HepG2 (cell line): Measurements from ENCODE around the gene LRP5. TPM values are rescaled to one million over a fixed set of nuclear protein-coding genes. Genes with fewer than 3 reads are reported as not detected.

Experiments
- CENPT ChIP-seq: sonication (generic); formaldehyde crosslinking; IDR thresholded peaks from 2 replicates; pipeline ENCODE4 v1.8.0; 2022; ENCODE audit warnings: low read depth, mild to moderate bottlenecking, moderate library complexity, missing genetic modification reagents
- GPBP1L1 ChIP-seq: sonication (generic); formaldehyde crosslinking; IDR thresholded peaks from 2 replicates; pipeline ENCODE4 v1.5.0; 2020; ENCODE audit warnings: mild to moderate bottlenecking, missing genetic modification reagents
- GPN1 ChIP-seq: sonication (generic); formaldehyde crosslinking; IDR thresholded peaks from 2 replicates; pipeline ENCODE4 v1.5.1; 2020; ENCODE audit warnings: missing genetic modification reagents, borderline replicate concordance
- HOXA9 ChIP-seq: sonication (generic); formaldehyde crosslinking; IDR thresholded peaks from 2 replicates; pipeline ENCODE4 v1.8.1; 2022; ENCODE audit warnings: missing genetic modification reagents, mild to moderate bottlenecking, moderate library complexity, borderline replicate concordance
- IKZF4 ChIP-seq: sonication (generic); formaldehyde crosslinking; IDR thresholded peaks from 2 replicates; pipeline ENCODE4 v1.5.1; 2020; ENCODE audit warnings: borderline replicate concordance, mild to moderate bottlenecking, low read depth, missing genetic modification reagents; ENCODE audit errors: not compliant biosample characterization
- JDP2 ChIP-seq: sonication (generic); formaldehyde crosslinking; IDR thresholded peaks from 2 replicates; pipeline ENCODE4 v1.8.1; 2022; ENCODE audit warnings: missing genetic modification reagents, borderline replicate concordance
- KDM1A ChIP-seq: IDR thresholded peaks from 2 replicates; pipeline ENCODE4 v1.6.1; 2016; ENCODE audit warnings: missing compliant biosample characterization
- KLF12 ChIP-seq: sonication (generic); formaldehyde crosslinking; IDR thresholded peaks from 2 replicates; pipeline ENCODE4 v1.4.0; 2020; ENCODE audit warnings: missing genetic modification reagents, borderline replicate concordance
- NFYC ChIP-seq: IDR thresholded peaks from 2 replicates; pipeline ENCODE4 v1.6.1; 2016; ENCODE audit warnings: missing genetic modification reagents, missing compliant biosample characterization
- PHF21A ChIP-seq: sonication (generic); formaldehyde crosslinking; IDR thresholded peaks from 2 replicates; pipeline ENCODE4 v1.5.0; 2020; ENCODE audit warnings: mild to moderate bottlenecking, missing genetic modification reagents
- PLRG1 ChIP-seq: fragments of 450-650 bp; conservative IDR thresholded peaks from 2 replicates; pipeline ENCODE4 v1.6.1; 2016
- RELA ChIP-seq: sonication (generic); formaldehyde crosslinking; IDR thresholded peaks from 2 replicates; pipeline ENCODE4 v1.4.0; 2020; ENCODE audit warnings: missing genetic modification reagents
- REPIN1 ChIP-seq: sonication (generic); formaldehyde crosslinking; IDR thresholded peaks from 2 replicates; pipeline ENCODE4 v1.8.0; 2022; ENCODE audit warnings: missing genetic modification reagents, low read depth, mild to moderate bottlenecking, borderline replicate concordance
- SYNCRIP ChIP-seq: fragments of 200-400 bp; formaldehyde crosslinking; IDR thresholded peaks from 2 replicates; pipeline ENCODE4 v1.6.1; 2018; ENCODE audit warnings: mild to moderate bottlenecking, low read depth, low read length; ENCODE audit not compliant: insufficient read depth
- TBL1XR1 ChIP-seq: fragments of 150-350 bp; IDR thresholded peaks from 2 replicates; pipeline ENCODE4 v1.6.1; 2014; ENCODE audit warnings: borderline replicate concordance, low read length; ENCODE audit not compliant: partially characterized antibody
- TBP ChIP-seq: sonication (generic); formaldehyde crosslinking; IDR thresholded peaks from 2 replicates; pipeline ENCODE4 v1.5.0; 2020; ENCODE audit warnings: missing genetic modification reagents
- ZBTB49 ChIP-seq: sonication (generic); formaldehyde crosslinking; IDR thresholded peaks from 2 replicates; pipeline ENCODE4 v1.4.0; 2020; ENCODE audit warnings: missing genetic modification reagents, borderline replicate concordance
- ZBTB7B ChIP-seq: sonication (generic); formaldehyde crosslinking; IDR thresholded peaks from 2 replicates; pipeline ENCODE4 v1.4.0; 2020; ENCODE audit warnings: missing genetic modification reagents
- ZFP1 ChIP-seq: IDR thresholded peaks from 2 replicates; pipeline ENCODE4 v1.6.1; 2016
- ZNF260 ChIP-seq: sonication (generic); formaldehyde crosslinking; IDR thresholded peaks from 2 replicates; pipeline ENCODE4 v1.4.0; 2020; ENCODE audit warnings: missing genetic modification reagents, low read depth, mild to moderate bottlenecking, borderline replicate concordance
- ZNF503 ChIP-seq: sonication (generic); formaldehyde crosslinking; IDR thresholded peaks from 2 replicates; pipeline ENCODE4 v1.4.0; 2020; ENCODE audit warnings: missing genetic modification reagents
- ZNF691 ChIP-seq: sonication (generic); formaldehyde crosslinking; IDR thresholded peaks from 2 replicates; pipeline ENCODE4 v1.4.0; 2020; ENCODE audit warnings: missing genetic modification reagents, low read depth, mild to moderate bottlenecking, borderline replicate concordance
- ZNF773 ChIP-seq: sonication (generic); formaldehyde crosslinking; IDR thresholded peaks from 2 replicates; pipeline ENCODE4 v1.4.0; 2020; ENCODE audit warnings: missing genetic modification reagents, borderline replicate concordance
- ZNF841 ChIP-seq: sonication (generic); formaldehyde crosslinking; IDR thresholded peaks from 2 replicates; pipeline ENCODE4 v1.8.1; 2023; ENCODE audit warnings: missing genetic modification reagents, borderline replicate concordance
- polyA plus RNA-seq, 8 experiments: library from polyadenylated mRNA; depleted of rRNA in 3 of 8; stranded (reverse) in 7 of 8; unstranded in 1 of 8; fragments of >200 nt; fragmentation: Illumina TruSeq in 4 of 8; extraction: Trizol in 4 of 8; gene quantifications; 2 replicates each; pipeline versions ENCODE4 v1.2.1 to v1.2.3, GENCODE V29; 2011 to 2016; ENCODE audit warnings: low read depth in 4 of 8, missing spikeins in 1 of 8, mixed read lengths in 1 of 8; ENCODE audit not compliant: insufficient read depth in 1 of 8
- total RNA-seq, 5 experiments: library from RNA; depleted of rRNA; stranded (reverse); fragments of >200 nt; fragmentation: Illumina TruSeq; extraction: Trizol; gene quantifications; 2 replicates each; pipeline ENCODE4 v1.2.3, GENCODE V29; 2016; ENCODE audit warnings: low read depth in 1 of 5

Gene LRP5
- total and polyA plus RNA-seq, 2 of the 13 experiments (the other 11 are each of a cell fraction or from before 2014, with no cell fraction given), result 40.4 to 64.0 TPM

- TF ChIP-seq GPBP1L1 (CRISPR knock-in tag) (no peak), CENPT (CRISPR knock-in tag) (no peak), REPIN1 (peak; percentile 74), TBL1XR1 (peak; percentile 61), KLF12 (CRISPR knock-in tag) (no peak), ZBTB7B (CRISPR knock-in tag) (peak; percentile 62; the same call in 1 of the 2 replicates), ZNF691 (no peak), GPN1 (CRISPR knock-in tag) (no peak), HOXA9 (CRISPR knock-in tag) (no peak), JDP2 (CRISPR knock-in tag) (no peak; the same call in 1 of the 2 replicates), SYNCRIP (no peak), NFYC (CRISPR knock-in tag) (peak; percentile 79), PLRG1 (no peak), ZNF773 (no peak), KDM1A (no peak), ZFP1 (0 out of 2 replicates have a peak, but pooled peaks have one; percentile 69), ZNF260 (CRISPR knock-in tag) (no peak), ZNF841 (no peak), IKZF4 (no peak), ZNF503 (CRISPR knock-in tag) (no peak), ZBTB49 (CRISPR knock-in tag) (no peak), TBP (CRISPR knock-in tag) (no peak), PHF21A (CRISPR knock-in tag) (peak; percentile 76; the same call in 1 of the 2 replicates), RELA (CRISPR knock-in tag) (peak; percentile 68; the same call in 1 of the 2 replicates)
These were observed 147.7 kb downstream of the LRP5 start (continued) for GRCh38 chr11:68459886-68460740.
